Measurements from ENCODE around the gene ZEB1.
A peak's percentile ranks its signal among the peaks of the same experiment; 100 is the strongest.

The ZEB1 gene

GRCh38 chr10:31318854-31319601 lies at the start of gene ZEB1:
TSS of gene ZEB1 (plus strand) at chr10:31319216. CDS start at chr10:31319235, 19 bp downstream.
- peak; percentile 94 for DNase-seq

GRCh38 chr10:31270954-31271353 lies 48.1 kb upstream of the ZEB1 start:
- no peak for DNase-seq

GRCh38 chr10:31272841-31273240 lies 46.2 kb upstream of the ZEB1 start:
- no peak for DNase-seq

GRCh38 chr10:31273789-31274188 lies 45.2 kb upstream of the ZEB1 start:
- no peak for DNase-seq

- DNase-seq = no peak
Measured at GRCh38 chr10:31274310-31274709, 44.7 kb upstream of the ZEB1 start.

GRCh38 chr10:31278279-31278941 lies 40.6 kb upstream of the ZEB1 start:
- DNase-seq = no peak

GRCh38 chr10:31280972-31281371 lies 38.0 kb upstream of the ZEB1 start:
- DNase-seq = no peak

- no peak for DNase-seq
Measured at GRCh38 chr10:31288001-31288400, 31.0 kb upstream of the ZEB1 start.

- DNase-seq = no peak
Measured at GRCh38 chr10:31288962-31289361, 30.1 kb upstream of the ZEB1 start.

- DNase-seq = no peak
Measured at GRCh38 chr10:31290386-31290785, 28.6 kb upstream of the ZEB1 start.

GRCh38 chr10:31291123-31291522 lies 27.9 kb upstream of the ZEB1 start:
- no peak for DNase-seq

- DNase-seq = no peak
Measured at GRCh38 chr10:31294558-31294957, 24.5 kb upstream of the ZEB1 start.

- DNase-seq = no peak
Measured at GRCh38 chr10:31296754-31297153, 22.3 kb upstream of the ZEB1 start.

- DNase-seq = no peak
Measured at GRCh38 chr10:31299119-31299518, 19.9 kb upstream of the ZEB1 start.

GRCh38 chr10:31303212-31303611 lies 15.8 kb upstream of the ZEB1 start:
- no peak for DNase-seq

- DNase-seq = no peak
Measured at GRCh38 chr10:31304291-31304970, 14.6 kb upstream of the ZEB1 start.

- DNase-seq = no peak
Measured at GRCh38 chr10:31313396-31313795, 5.6 kb upstream of the ZEB1 start.

- DNase-seq = no peak
Measured at GRCh38 chr10:31314256-31315150, 4.5 kb upstream of the ZEB1 start.

- DNase-seq = no peak
Measured at GRCh38 chr10:31315453-31315852, 3.6 kb upstream of the ZEB1 start.

- DNase-seq = no peak
Measured at GRCh38 chr10:31317171-31317570, 1.8 kb upstream of the ZEB1 start.

GRCh38 chr10:31317652-31318381 lies 1.2 kb upstream of the ZEB1 start:
- DNase-seq = peak; percentile 86

GRCh38 chr10:31318382-31318853 lies 598 bp upstream of the ZEB1 start:
- DNase-seq = peak; percentile 72

Measured in activated CD4-positive, alpha-beta T cell treated with anti-CD3 and anti-CD28 coated beads for 48 hours (primary cell).